Measurements from ENCODE around the gene COPS9.

COPS9 gene

GRCh38 chr2:240168041-240168440 lies 31.9 kb upstream of the COPS9 start:
- POLR2A ChIA-PET = no interaction called here
- no peak for DNase-seq (ENCODE audit: extremely low spot score)
- CTCF ChIA-PET = no interaction called here
- TF ChIP-seq BHLHE40 (IDR thresholded peaks at IDR 0.05; ENCODE audit: borderline replicate concordance) = no peak
- no peak for TF ChIP-seq ARNT (IDR thresholded peaks at IDR 0.05)
- TF ChIP-seq FOXK2 (IDR thresholded peaks at IDR 0.05) = no peak
- TF ChIP-seq FOXM1 (IDR thresholded peaks at IDR 0.05; ENCODE audit: borderline replicate concordance) = no peak
- TF ChIP-seq TARDBP (IDR thresholded peaks at IDR 0.05) = no peak
- TF ChIP-seq FOXA1 (IDR thresholded peaks at IDR 0.05) = no peak
- no peak for TF ChIP-seq SP1 (IDR thresholded peaks at IDR 0.05)
- no peak for TF ChIP-seq NFRKB (IDR thresholded peaks at IDR 0.05)
- no peak for TF ChIP-seq CTBP1 (IDR thresholded peaks at IDR 0.05; ENCODE audit: borderline replicate concordance)
- TF ChIP-seq PKNOX1 (IDR thresholded peaks at IDR 0.05) = no peak
- no peak for TF ChIP-seq SUZ12 (IDR thresholded peaks at IDR 0.05)
- no peak for TF ChIP-seq ELF4 (IDR thresholded peaks at IDR 0.05)
- no peak for TF ChIP-seq LEF1 (IDR thresholded peaks at IDR 0.05; ENCODE audit: borderline replicate concordance)

- CTCF ChIA-PET = no interaction called here
- DNase-seq (ENCODE audit: extremely low spot score) = no peak
- POLR2A ChIA-PET = no interaction called here
- TF ChIP-seq CTBP1 (IDR thresholded peaks at IDR 0.05; ENCODE audit: borderline replicate concordance) (no peak), ARNT (IDR thresholded peaks at IDR 0.05) (no peak), ZNF384 (IDR thresholded peaks at IDR 0.05) (no peak), FOXM1 (IDR thresholded peaks at IDR 0.05; ENCODE audit: borderline replicate concordance) (no peak), TARDBP (IDR thresholded peaks at IDR 0.05) (no peak), LEF1 (IDR thresholded peaks at IDR 0.05; ENCODE audit: borderline replicate concordance) (no peak), SP1 (IDR thresholded peaks at IDR 0.05) (no peak), BHLHE40 (IDR thresholded peaks at IDR 0.05; ENCODE audit: borderline replicate concordance) (no peak), FOXK2 (IDR thresholded peaks at IDR 0.05) (no peak), SUZ12 (IDR thresholded peaks at IDR 0.05) (no peak), ELF4 (IDR thresholded peaks at IDR 0.05) (no peak), PKNOX1 (IDR thresholded peaks at IDR 0.05) (no peak)
Measured at GRCh38 chr2:240167588-240167880, 31.4 kb upstream of the COPS9 start.

GRCh38 chr2:240166761-240167587 lies 30.9 kb upstream of the COPS9 start:
- CTCF ChIA-PET = no interaction called here
- no peak for DNase-seq (ENCODE audit: extremely low spot score)
- POLR2A ChIA-PET = no interaction called here
- TF ChIP-seq FOXM1 (IDR thresholded peaks at IDR 0.05; ENCODE audit: borderline replicate concordance) (no peak), ARNT (IDR thresholded peaks at IDR 0.05) (no peak), L3MBTL2 (conservative IDR thresholded peaks at IDR 0.05) (no peak), HDGF (IDR thresholded peaks at IDR 0.05; ENCODE audit: borderline replicate concordance) (no peak), BHLHE40 (IDR thresholded peaks at IDR 0.05; ENCODE audit: borderline replicate concordance) (no peak), SP1 (IDR thresholded peaks at IDR 0.05) (no peak), ELF4 (IDR thresholded peaks at IDR 0.05) (no peak), NFRKB (IDR thresholded peaks at IDR 0.05) (no peak), SUZ12 (IDR thresholded peaks at IDR 0.05) (no peak)

- TF ChIP-seq FOXA1 (IDR thresholded peaks at IDR 0.05) = no peak
- TF ChIP-seq BHLHE40 (IDR thresholded peaks at IDR 0.05; ENCODE audit: borderline replicate concordance) = no peak
- no peak for TF ChIP-seq PKNOX1 (IDR thresholded peaks at IDR 0.05)
- no peak for TF ChIP-seq FOXK2 (IDR thresholded peaks at IDR 0.05)
- no peak for TF ChIP-seq ZNF384 (IDR thresholded peaks at IDR 0.05)
- no peak for TF ChIP-seq SUZ12 (IDR thresholded peaks at IDR 0.05)
- TF ChIP-seq ARNT (IDR thresholded peaks at IDR 0.05) = no peak
- TF ChIP-seq NFRKB (IDR thresholded peaks at IDR 0.05) = no peak
- no peak for TF ChIP-seq ELF4 (IDR thresholded peaks at IDR 0.05)
- no peak for TF ChIP-seq HDGF (IDR thresholded peaks at IDR 0.05; ENCODE audit: borderline replicate concordance)
- TF ChIP-seq TARDBP (IDR thresholded peaks at IDR 0.05) = no peak
- no peak for TF ChIP-seq CTBP1 (IDR thresholded peaks at IDR 0.05; ENCODE audit: borderline replicate concordance)
- TF ChIP-seq SP1 (IDR thresholded peaks at IDR 0.05) = no peak
- no peak for TF ChIP-seq L3MBTL2 (conservative IDR thresholded peaks at IDR 0.05)
- no peak for TF ChIP-seq FOXM1 (IDR thresholded peaks at IDR 0.05; ENCODE audit: borderline replicate concordance)
- TF ChIP-seq LEF1 (IDR thresholded peaks at IDR 0.05; ENCODE audit: borderline replicate concordance) = no peak
- CTCF ChIA-PET = no interaction called here
- no peak for DNase-seq (ENCODE audit: extremely low spot score)
- POLR2A ChIA-PET = no interaction called here
Measured at GRCh38 chr2:240166191-240166590, 30.1 kb upstream of the COPS9 start.

GRCh38 chr2:240165661-240166060 lies 29.6 kb upstream of the COPS9 start:
- POLR2A ChIA-PET = no interaction called here
- DNase-seq (ENCODE audit: extremely low spot score) = no peak
- CTCF ChIA-PET = no interaction called here
- TF ChIP-seq TARDBP (IDR thresholded peaks at IDR 0.05) = no peak
- TF ChIP-seq FOXK2 (IDR thresholded peaks at IDR 0.05) = no peak
- TF ChIP-seq FOXA1 (IDR thresholded peaks at IDR 0.05) = no peak
- TF ChIP-seq LEF1 (IDR thresholded peaks at IDR 0.05; ENCODE audit: borderline replicate concordance) = no peak
- no peak for TF ChIP-seq SUZ12 (IDR thresholded peaks at IDR 0.05)
- no peak for TF ChIP-seq ZNF384 (IDR thresholded peaks at IDR 0.05)
- no peak for TF ChIP-seq ELF4 (IDR thresholded peaks at IDR 0.05)
- TF ChIP-seq CTBP1 (IDR thresholded peaks at IDR 0.05; ENCODE audit: borderline replicate concordance) = no peak
- no peak for TF ChIP-seq HDGF (IDR thresholded peaks at IDR 0.05; ENCODE audit: borderline replicate concordance)
- no peak for TF ChIP-seq BHLHE40 (IDR thresholded peaks at IDR 0.05; ENCODE audit: borderline replicate concordance)
- TF ChIP-seq FOXM1 (IDR thresholded peaks at IDR 0.05; ENCODE audit: borderline replicate concordance) = no peak
- no peak for TF ChIP-seq PKNOX1 (IDR thresholded peaks at IDR 0.05)
- TF ChIP-seq SP1 (IDR thresholded peaks at IDR 0.05) = no peak
- TF ChIP-seq ARNT (IDR thresholded peaks at IDR 0.05) = no peak
- no peak for TF ChIP-seq NFRKB (IDR thresholded peaks at IDR 0.05)
- TF ChIP-seq L3MBTL2 (conservative IDR thresholded peaks at IDR 0.05) = no peak
